Measurements from ENCODE around the gene C3orf49. TPM values are rescaled to one million over a fixed set of nuclear protein-coding genes. Genes with fewer than 3 reads are reported as not detected.
A peak's percentile ranks its signal among the peaks of the same experiment; 100 is the strongest.

The C3orf49 gene
- 0.08 TPM for polyA plus RNA-seq (2013, experiment 1 of 2)
- not detected for polyA plus RNA-seq (2013, experiment 2 of 2)

DNA sequence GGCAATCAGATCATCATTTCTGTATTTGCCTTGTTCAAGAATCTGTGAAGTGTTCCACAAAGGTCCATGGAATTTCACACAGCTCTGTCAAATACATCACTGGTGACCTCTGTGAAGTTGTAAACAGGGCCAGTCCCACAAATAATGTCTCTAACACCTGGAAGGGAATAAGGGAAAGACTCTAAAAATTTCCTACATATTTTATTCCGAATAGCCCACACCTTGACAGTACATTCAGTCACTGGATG is at the start of gene C3orf49:
C3orf49 (plus strand) TSS at position 149 of the 248 bp plus-strand sequence. CDS start 173 bp downstream, outside the sequence.
- Histone ChIP-seq H2BK120ac (ENCODE audit: low read depth, low read length) (no peak within 1 kb of the TSS), H3K9ac (ENCODE audit: low read length) (no peak within 1 kb of the TSS), H3K79me1 (ENCODE audit: low read length) (no peaks in the 10 kb centered on the region), H3K18ac (ENCODE audit: low read length) (no peak within 1 kb of the TSS), H3K27ac (ENCODE audit: low read depth, low read length) (no peak within 1 kb of the TSS), H3K23ac (ENCODE audit: low read length) (no peak within 1 kb of the TSS), H3K79me2 (ENCODE audit: control insufficient read depth, insufficient read depth, low read length) (no peaks in the 10 kb centered on the region), H3K4me3 (ENCODE audit: low read length) (no peak within 1 kb of the TSS), H2BK5ac (ENCODE audit: low read length) (no peak within 1 kb of the TSS), H4K8ac (ENCODE audit: low read depth, low read length) (no peak within 1 kb of the TSS), H3K4ac (ENCODE audit: low read depth, low read length) (no peak within 1 kb of the TSS), H3K4me2 (ENCODE audit: low read length) (no peak within 1 kb of the TSS), H3K27me3 (ENCODE audit: insufficient read depth, low read length, poor library complexity) (no peaks in the 10 kb centered on the region), H3K4me1 (ENCODE audit: control insufficient read depth, low read depth, low read length) (peaks cover 3% of the 10 kb centered on the region), H4K5ac (ENCODE audit: low read length) (no peak within 1 kb of the TSS), H2BK15ac (replicated peaks; ENCODE audit: low read depth) (no peak within 1 kb of the TSS), H3K36me3 (ENCODE audit: control insufficient read depth, insufficient read depth, low read length) (no peaks in the 10 kb centered on the region), H2AK5ac (ENCODE audit: low read length) (no peak within 1 kb of the TSS), H3K56ac (ENCODE audit: low read length) (no peak within 1 kb of the TSS)
- no CpG with 5 or more reads among the region's 1 CpG for WGBS (ENCODE audit: extremely low coverage, insufficient coverage, low lambda C conversion rate)
- peak; percentile 30 for DNase-seq

GRCh38 chr3:63774781-63775180 is 44.3 kb upstream of the C3orf49 start:
- no peaks in the 10 kb centered on the region for H3K79me1 ChIP-seq (ENCODE audit: low read length)
- no peak overlapping the region for H3K9ac ChIP-seq (ENCODE audit: low read length)
- no peak overlapping the region for H2BK5ac ChIP-seq (ENCODE audit: low read length)
- H4K8ac ChIP-seq (ENCODE audit: low read depth, low read length), result no peak overlapping the region
- no peaks in the 10 kb centered on the region for H3K79me2 ChIP-seq (ENCODE audit: control insufficient read depth, insufficient read depth, low read length)
- H3K4me1 ChIP-seq (ENCODE audit: control insufficient read depth, low read depth, low read length), result no peaks in the 10 kb centered on the region
- no peak overlapping the region for H3K56ac ChIP-seq (ENCODE audit: low read length)
- no peak overlapping the region for H3K4me2 ChIP-seq (ENCODE audit: low read length)
- no peak overlapping the region for H3K4me3 ChIP-seq (ENCODE audit: low read length)
- no peak overlapping the region for H3K4ac ChIP-seq (ENCODE audit: low read depth, low read length)
- H3K23ac ChIP-seq (ENCODE audit: low read length), result no peak overlapping the region
- no peaks in the 10 kb centered on the region for H3K36me3 ChIP-seq (ENCODE audit: control insufficient read depth, insufficient read depth, low read length)
- H3K27me3 ChIP-seq (ENCODE audit: insufficient read depth, low read length, poor library complexity), result no peaks in the 10 kb centered on the region
- no CpG with 5 or more reads among the region's 5 CpGs for WGBS (ENCODE audit: extremely low coverage, insufficient coverage, low lambda C conversion rate)
- H4K5ac ChIP-seq (ENCODE audit: low read length), result no peak overlapping the region
- H2BK120ac ChIP-seq (ENCODE audit: low read depth, low read length), result no peak overlapping the region
- no peak overlapping the region for H3K27ac ChIP-seq (ENCODE audit: low read depth, low read length)
- no peak overlapping the region for H3K18ac ChIP-seq (ENCODE audit: low read length)
- H2BK15ac ChIP-seq (replicated peaks; ENCODE audit: low read depth), result no peak overlapping the region
- H2AK5ac ChIP-seq (ENCODE audit: low read length), result no peak overlapping the region
- DNase-seq, result no peak

DNA sequence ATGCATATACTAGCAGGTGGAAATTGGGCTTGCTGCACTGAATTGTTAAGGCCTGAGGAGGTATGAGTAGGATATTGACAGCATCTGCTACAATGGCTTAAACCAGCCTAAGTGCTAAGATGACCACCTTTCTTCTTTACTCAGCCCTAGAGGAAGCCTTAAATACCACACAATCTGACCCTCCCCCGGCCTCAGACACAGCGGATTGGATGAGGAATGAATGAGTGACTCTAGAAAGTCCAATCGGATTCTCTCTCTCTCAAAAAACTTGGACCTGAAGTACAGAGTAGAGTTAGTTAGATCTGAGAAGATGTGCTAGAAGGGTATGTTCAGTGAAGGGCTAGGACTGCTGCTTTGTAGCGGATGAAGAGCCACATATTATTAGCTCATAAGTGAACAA is 39.9 kb upstream of the C3orf49 start:
- H2BK15ac ChIP-seq (replicated peaks; ENCODE audit: low read depth), result no peak overlapping the region

DNA sequence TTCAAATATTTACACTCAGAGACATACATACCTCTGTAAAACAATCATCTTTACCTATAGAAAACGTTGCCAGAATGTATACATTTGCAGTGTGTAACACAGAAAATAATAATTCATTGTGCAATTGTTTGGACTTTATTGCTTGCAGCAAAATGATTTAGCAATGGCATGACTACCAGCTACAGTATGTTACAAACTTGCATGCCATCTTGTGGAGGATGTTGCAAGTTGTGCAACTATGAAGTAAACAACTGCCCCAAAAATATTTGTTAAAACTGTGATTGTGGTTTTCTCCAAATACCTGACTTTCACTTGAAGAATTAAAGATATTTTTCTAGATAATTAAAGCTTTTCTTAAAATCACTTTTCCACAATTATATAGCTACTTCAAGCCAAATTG is 27.1 kb upstream of the C3orf49 start:
- H3K4me2 ChIP-seq (ENCODE audit: low read length), result no peak overlapping the region
- no peak overlapping the region for H4K5ac ChIP-seq (ENCODE audit: low read length)
- no peak overlapping the region for H3K4me3 ChIP-seq (ENCODE audit: low read length)
- no peak overlapping the region for H3K9ac ChIP-seq (ENCODE audit: low read length)
- no peaks in the 10 kb centered on the region for H3K27me3 ChIP-seq (ENCODE audit: insufficient read depth, low read length, poor library complexity)
- H4K8ac ChIP-seq (ENCODE audit: low read depth, low read length), result no peak overlapping the region
- no peak overlapping the region for H3K56ac ChIP-seq (ENCODE audit: low read length)
- H3K27ac ChIP-seq (ENCODE audit: low read depth, low read length), result no peak overlapping the region
- DNase-seq, result peak; percentile 23
- no peak overlapping the region for H3K23ac ChIP-seq (ENCODE audit: low read length)
- H2BK15ac ChIP-seq (replicated peaks; ENCODE audit: low read depth), result no peak overlapping the region
- no CpG with 5 or more reads among the region's 1 CpG for WGBS (ENCODE audit: extremely low coverage, insufficient coverage, low lambda C conversion rate)
- H3K4ac ChIP-seq (ENCODE audit: low read depth, low read length), result no peak overlapping the region
- no peaks in the 10 kb centered on the region for H3K36me3 ChIP-seq (ENCODE audit: control insufficient read depth, insufficient read depth, low read length)
- no peaks in the 10 kb centered on the region for H3K4me1 ChIP-seq (ENCODE audit: control insufficient read depth, low read depth, low read length)
- no peak overlapping the region for H2BK5ac ChIP-seq (ENCODE audit: low read length)
- no peak overlapping the region for H2AK5ac ChIP-seq (ENCODE audit: low read length)
- no peaks in the 10 kb centered on the region for H3K79me1 ChIP-seq (ENCODE audit: low read length)
- no peaks in the 10 kb centered on the region for H3K79me2 ChIP-seq (ENCODE audit: control insufficient read depth, insufficient read depth, low read length)
- H3K18ac ChIP-seq (ENCODE audit: low read length), result no peak overlapping the region
- H2BK120ac ChIP-seq (ENCODE audit: low read depth, low read length), result no peak overlapping the region

More for the DNA sequence above, 39.9 kb upstream of the C3orf49 start:
- no peak overlapping the region for H2BK120ac ChIP-seq (ENCODE audit: low read depth, low read length)
- no peaks in the 10 kb centered on the region for H3K79me2 ChIP-seq (ENCODE audit: control insufficient read depth, insufficient read depth, low read length)
- H2AK5ac ChIP-seq (ENCODE audit: low read length), result no peak overlapping the region
- H3K79me1 ChIP-seq (ENCODE audit: low read length), result no peaks in the 10 kb centered on the region
- no peaks in the 10 kb centered on the region for H3K27me3 ChIP-seq (ENCODE audit: insufficient read depth, low read length, poor library complexity)
- no peaks in the 10 kb centered on the region for H3K4me1 ChIP-seq (ENCODE audit: control insufficient read depth, low read depth, low read length)
- no peak overlapping the region for H4K8ac ChIP-seq (ENCODE audit: low read depth, low read length)
- no peaks in the 10 kb centered on the region for H3K36me3 ChIP-seq (ENCODE audit: control insufficient read depth, insufficient read depth, low read length)
- no peak overlapping the region for H4K5ac ChIP-seq (ENCODE audit: low read length)
- no peak overlapping the region for H3K18ac ChIP-seq (ENCODE audit: low read length)
- H3K56ac ChIP-seq (ENCODE audit: low read length), result no peak overlapping the region
- no peak overlapping the region for H3K4ac ChIP-seq (ENCODE audit: low read depth, low read length)
- no peak overlapping the region for H3K4me3 ChIP-seq (ENCODE audit: low read length)
- H3K9ac ChIP-seq (ENCODE audit: low read length), result no peak overlapping the region
- H2BK5ac ChIP-seq (ENCODE audit: low read length), result no peak overlapping the region
- WGBS (ENCODE audit: extremely low coverage, insufficient coverage, low lambda C conversion rate), result no CpG with 5 or more reads among the region's 4 CpGs
- H3K4me2 ChIP-seq (ENCODE audit: low read length), result no peak overlapping the region
- no peak overlapping the region for H3K23ac ChIP-seq (ENCODE audit: low read length)
- DNase-seq, result peak; percentile 29
- no peak overlapping the region for H3K27ac ChIP-seq (ENCODE audit: low read depth, low read length)

DNA sequence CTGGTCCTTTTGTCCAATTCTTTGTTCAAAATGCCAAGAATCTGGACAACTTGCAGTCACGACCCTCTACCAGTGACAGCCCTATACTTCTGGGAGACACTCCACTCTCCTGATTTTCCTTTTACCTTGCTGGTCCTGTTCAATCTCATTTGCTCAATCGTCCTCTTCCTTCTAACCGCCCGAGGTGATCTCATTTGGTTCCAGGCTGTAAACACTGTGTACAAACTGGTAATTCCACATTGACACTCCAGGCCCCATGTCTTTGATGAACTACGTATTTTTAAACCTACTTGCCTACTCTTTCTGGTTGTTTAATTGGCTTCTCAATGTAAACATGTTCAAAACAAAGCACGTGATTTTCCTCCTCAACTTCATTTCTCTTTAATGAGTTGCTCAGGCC is 23.7 kb upstream of the C3orf49 start:
- no peak overlapping the region for H2BK15ac ChIP-seq (replicated peaks; ENCODE audit: low read depth)
- no peak overlapping the region for H3K23ac ChIP-seq (ENCODE audit: low read length)
- H3K56ac ChIP-seq (ENCODE audit: low read length), result no peak overlapping the region
- no peak overlapping the region for H2AK5ac ChIP-seq (ENCODE audit: low read length)
- no peak overlapping the region for H3K4me3 ChIP-seq (ENCODE audit: low read length)
- H3K79me1 ChIP-seq (ENCODE audit: low read length), result no peaks in the 10 kb centered on the region
- no peak overlapping the region for H3K27ac ChIP-seq (ENCODE audit: low read depth, low read length)
- no peak overlapping the region for H3K4ac ChIP-seq (ENCODE audit: low read depth, low read length)
- no CpG with 5 or more reads among the region's 6 CpGs for WGBS (ENCODE audit: extremely low coverage, insufficient coverage, low lambda C conversion rate)
- DNase-seq, result no peak
- no peak overlapping the region for H2BK5ac ChIP-seq (ENCODE audit: low read length)
- no peaks in the 10 kb centered on the region for H3K36me3 ChIP-seq (ENCODE audit: control insufficient read depth, insufficient read depth, low read length)
- no peaks in the 10 kb centered on the region for H3K4me1 ChIP-seq (ENCODE audit: control insufficient read depth, low read depth, low read length)
- H3K27me3 ChIP-seq (ENCODE audit: insufficient read depth, low read length, poor library complexity), result no peaks in the 10 kb centered on the region
- H3K9ac ChIP-seq (ENCODE audit: low read length), result no peak overlapping the region
- H4K5ac ChIP-seq (ENCODE audit: low read length), result no peak overlapping the region
- H4K8ac ChIP-seq (ENCODE audit: low read depth, low read length), result no peak overlapping the region
- no peaks in the 10 kb centered on the region for H3K79me2 ChIP-seq (ENCODE audit: control insufficient read depth, insufficient read depth, low read length)
- no peak overlapping the region for H3K18ac ChIP-seq (ENCODE audit: low read length)
- no peak overlapping the region for H3K4me2 ChIP-seq (ENCODE audit: low read length)
- H2BK120ac ChIP-seq (ENCODE audit: low read depth, low read length), result no peak overlapping the region

GRCh38 chr3:63798544-63798943 is 20.6 kb upstream of the C3orf49 start:
- H3K27me3 ChIP-seq (ENCODE audit: insufficient read depth, low read length, poor library complexity), result no peaks in the 10 kb centered on the region
- H3K79me2 ChIP-seq (ENCODE audit: control insufficient read depth, insufficient read depth, low read length), result no peaks in the 10 kb centered on the region
- no peak overlapping the region for H3K4me2 ChIP-seq (ENCODE audit: low read length)
- no peaks in the 10 kb centered on the region for H3K36me3 ChIP-seq (ENCODE audit: control insufficient read depth, insufficient read depth, low read length)
- no peak overlapping the region for H3K23ac ChIP-seq (ENCODE audit: low read length)
- no peak overlapping the region for H3K56ac ChIP-seq (ENCODE audit: low read length)
- no peak overlapping the region for H3K4me3 ChIP-seq (ENCODE audit: low read length)
- H3K4me1 ChIP-seq (ENCODE audit: control insufficient read depth, low read depth, low read length), result no peaks in the 10 kb centered on the region
- H3K79me1 ChIP-seq (ENCODE audit: low read length), result no peaks in the 10 kb centered on the region
- H3K18ac ChIP-seq (ENCODE audit: low read length), result no peak overlapping the region
- no peak overlapping the region for H2BK5ac ChIP-seq (ENCODE audit: low read length)
- H4K8ac ChIP-seq (ENCODE audit: low read depth, low read length), result no peak overlapping the region
- no CpG with 5 or more reads among the region's 2 CpGs for WGBS (ENCODE audit: extremely low coverage, insufficient coverage, low lambda C conversion rate)
- no peak overlapping the region for H3K27ac ChIP-seq (ENCODE audit: low read depth, low read length)
- no peak overlapping the region for H2AK5ac ChIP-seq (ENCODE audit: low read length)
- H4K5ac ChIP-seq (ENCODE audit: low read length), result no peak overlapping the region
- H3K9ac ChIP-seq (ENCODE audit: low read length), result no peak overlapping the region
- no peak overlapping the region for H2BK120ac ChIP-seq (ENCODE audit: low read depth, low read length)
- no peak overlapping the region for H3K4ac ChIP-seq (ENCODE audit: low read depth, low read length)
- DNase-seq, result no peak
- no peak overlapping the region for H2BK15ac ChIP-seq (replicated peaks; ENCODE audit: low read depth)
